HG03439 (cell line): ENCODE measurements around the gene CREB5.
"Not testable (repeated sequence)": the region's sequence is repeated elsewhere in the genome, so short reads cannot be mapped to it uniquely, and the experiment has no call there.

ENCODE experiments used
- ATAC-seq: cut with Tn5 transposase; IDR thresholded peaks from one replicate; pipeline ENCODE4 v1.9.1; 2021; ENCODE audit warnings: mild to moderate bottlenecking, moderate library complexity; ENCODE audit not compliant: unreplicated experiment

Gene CREB5

GRCh38 chr7:28766359-28766758 lies 354.0 kb downstream of the CREB5 start:
- no peak for ATAC-seq

GRCh38 chr7:28767356-28767755 lies 355.0 kb downstream of the CREB5 start:
- ATAC-seq = no peak

GRCh38 chr7:28768577-28769147 lies 356.3 kb downstream of the CREB5 start:
- no peak for ATAC-seq

- no peak for ATAC-seq
Observed at GRCh38 chr7:28771906-28772622, 359.7 kb downstream of the CREB5 start.

- no peak for ATAC-seq
Observed at GRCh38 chr7:28773423-28774145, 361.3 kb downstream of the CREB5 start.

GRCh38 chr7:28774261-28774988 lies 362.1 kb downstream of the CREB5 start:
- no peak for ATAC-seq

- ATAC-seq = no peak
Observed at GRCh38 chr7:28776463-28777157, 364.3 kb downstream of the CREB5 start.

GRCh38 chr7:28778786-28779185 lies 366.5 kb downstream of the CREB5 start:
- no peak for ATAC-seq

- no peak for ATAC-seq
Observed at GRCh38 chr7:28779954-28780353, 367.6 kb downstream of the CREB5 start.

- no peak for ATAC-seq
Observed at GRCh38 chr7:28782362-28782761, 370.0 kb downstream of the CREB5 start.

GRCh38 chr7:28784171-28784902 lies 372.0 kb downstream of the CREB5 start:
- ATAC-seq = no peak

- no peak for ATAC-seq
Observed at GRCh38 chr7:28785041-28785995, 373.0 kb downstream of the CREB5 start.

- ATAC-seq = not testable (repeated sequence)
Observed at GRCh38 chr7:28786156-28786555, 373.8 kb downstream of the CREB5 start.

- no peak for ATAC-seq
Observed at GRCh38 chr7:28787106-28787505, 374.8 kb downstream of the CREB5 start.

- no peak for ATAC-seq
Observed at GRCh38 chr7:28790467-28790866, 378.1 kb downstream of the CREB5 start.

GRCh38 chr7:28792858-28793257 lies 380.5 kb downstream of the CREB5 start:
- ATAC-seq = no peak

GRCh38 chr7:28793381-28794085 lies 381.2 kb downstream of the CREB5 start:
- no peak for ATAC-seq

GRCh38 chr7:28798274-28798673 lies 386.0 kb downstream of the CREB5 start:
- ATAC-seq = no peak
